T47D (cell line): ENCODE data around the gene EPB41L4B.

ENCODE experiments used
- DNase-seq, 2 experiments: peaks; one replicate each; pipeline versions ENCODE4 v3.0.0 to v3.0.0-alpha.2; 2011 to 2012; ENCODE audit warnings: low read depth in 1 of 2, low spot score in 1 of 2
- JUND ChIP-seq: IDR thresholded peaks from 2 replicates; pipeline ENCODE4 v1.6.1; 2012; ENCODE audit warnings: low read depth
- in situ Hi-C: cut with HindIII; loops from 2 replicates; pipeline ENCODE4 v1.10.0; 2016; ENCODE audit warnings: low sequenced_read_pairs, low pct_unique_long_range_greater_than_20kb

EPB41L4B gene

GRCh38 chr9:109336409-109336808 lies 15.6 kb upstream of the EPB41L4B start:
- in situ Hi-C loops, result no loop called here
- TF ChIP-seq JUND, result no peak
- DNase-seq, result no peak

- DNase-seq, result no peak
- in situ Hi-C loops, result no loop called here
- no peak for TF ChIP-seq JUND
These were observed 15.1 kb upstream of the EPB41L4B start for GRCh38 chr9:109335929-109336328.

DNA sequence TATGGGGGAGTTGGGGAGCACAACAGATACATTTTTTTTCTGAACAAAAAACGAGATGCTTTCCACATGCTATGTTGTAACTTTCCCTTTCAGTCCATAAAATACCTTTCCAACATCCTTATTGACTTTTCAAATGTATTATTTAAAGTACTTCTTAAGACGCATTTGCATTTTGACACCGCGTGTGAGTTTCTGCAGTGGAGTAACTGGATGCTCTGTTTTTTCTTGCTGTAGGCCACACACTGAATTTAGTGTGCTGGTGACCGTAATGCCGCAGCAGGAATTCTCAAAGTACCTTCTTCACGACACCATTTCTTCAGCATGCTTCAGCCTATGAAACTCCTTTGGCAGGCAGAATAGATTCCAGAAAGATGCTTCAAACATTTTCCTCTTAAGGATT lies 14.3 kb upstream of the EPB41L4B start:
- TF ChIP-seq JUND, result no peak
- in situ Hi-C loops, result no loop called here
- DNase-seq, result peak in 1 of 2 experiments; percentile 58

DNA sequence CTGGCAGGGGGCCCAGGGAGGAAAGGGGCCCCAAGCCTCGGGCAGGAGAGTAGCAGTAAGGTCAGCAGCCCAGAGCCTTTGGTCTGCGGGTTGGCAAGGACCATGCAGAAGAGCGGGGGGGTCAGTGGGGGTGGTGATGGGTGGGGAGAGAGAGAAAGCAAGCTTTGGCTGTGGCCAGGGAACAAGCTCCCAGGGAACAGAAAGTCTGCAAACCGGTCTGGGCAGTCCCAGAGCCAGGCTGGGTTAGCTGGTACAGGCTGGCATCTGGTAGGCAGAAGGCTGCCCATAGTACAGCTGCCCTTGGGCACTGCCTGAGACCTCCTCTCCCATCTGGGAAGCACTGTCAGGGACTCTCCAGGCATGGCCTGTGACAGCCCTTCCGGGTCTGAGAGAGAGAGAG lies 10.5 kb upstream of the EPB41L4B start:
- 0 out of 2 replicates have a peak, but pooled peaks have one; percentile 50 for TF ChIP-seq JUND
- in situ Hi-C loops, result no loop called here
- DNase-seq, result peak; percentile 94 to 97

- no peak for TF ChIP-seq JUND
These were observed 8.9 kb upstream of the EPB41L4B start for GRCh38 chr9:109329638-109330258.

DNA sequence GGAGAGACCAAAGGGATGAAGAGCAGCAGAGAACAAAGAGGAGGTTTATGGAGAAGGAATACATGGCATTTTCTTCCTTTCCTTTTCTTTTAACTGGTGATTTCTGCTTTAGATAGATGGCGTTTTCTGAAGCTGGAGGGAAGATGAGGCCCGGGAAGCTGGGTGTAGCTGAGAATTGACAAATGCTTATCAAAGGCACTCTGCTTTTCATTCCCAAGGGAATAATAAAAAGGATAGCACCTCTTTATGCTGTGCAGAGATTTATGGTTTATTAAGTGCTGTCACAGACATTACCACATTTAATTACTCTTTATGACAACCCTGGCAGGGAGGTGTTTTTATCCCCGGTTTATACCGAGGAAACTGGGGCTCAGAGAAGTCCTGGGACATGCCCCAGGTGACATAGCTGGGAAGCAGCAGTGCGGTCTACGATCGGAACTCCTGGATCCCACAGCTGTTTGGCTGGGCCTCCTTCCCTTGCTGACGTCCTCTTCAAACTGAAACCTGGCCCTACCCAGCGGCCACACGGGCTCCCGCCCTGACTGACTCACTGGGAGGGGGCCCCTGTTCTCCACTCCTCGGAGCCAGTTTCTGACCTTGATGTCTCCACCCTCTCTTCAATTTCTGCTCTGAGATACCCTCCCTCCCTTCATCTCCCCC lies 8.2 kb upstream of the EPB41L4B start:
- in situ Hi-C loops, result no loop called here
- TF ChIP-seq JUND, result no peak
- peak in 1 of 2 experiments; percentile 63 for DNase-seq

More at GRCh38 chr9:109329638-109330258, 8.9 kb upstream of the EPB41L4B start:
- DNase-seq, result peak; percentile 72 to 95
- in situ Hi-C loops, result no loop called here

GRCh38 chr9:109325089-109325488 lies 4.2 kb upstream of the EPB41L4B start:
- in situ Hi-C loops, result no loop called here
- no peak for TF ChIP-seq JUND
- DNase-seq, result no peak

- no peak for TF ChIP-seq JUND
- no peak for DNase-seq
- in situ Hi-C loops, result no loop called here
These were observed 2.9 kb upstream of the EPB41L4B start for GRCh38 chr9:109323771-109324170.

GRCh38 chr9:109321727-109322126 lies 868 bp upstream of the EPB41L4B start:
- in situ Hi-C loops, result no loop called here
- no peak for DNase-seq
- TF ChIP-seq JUND, result no peak

DNA sequence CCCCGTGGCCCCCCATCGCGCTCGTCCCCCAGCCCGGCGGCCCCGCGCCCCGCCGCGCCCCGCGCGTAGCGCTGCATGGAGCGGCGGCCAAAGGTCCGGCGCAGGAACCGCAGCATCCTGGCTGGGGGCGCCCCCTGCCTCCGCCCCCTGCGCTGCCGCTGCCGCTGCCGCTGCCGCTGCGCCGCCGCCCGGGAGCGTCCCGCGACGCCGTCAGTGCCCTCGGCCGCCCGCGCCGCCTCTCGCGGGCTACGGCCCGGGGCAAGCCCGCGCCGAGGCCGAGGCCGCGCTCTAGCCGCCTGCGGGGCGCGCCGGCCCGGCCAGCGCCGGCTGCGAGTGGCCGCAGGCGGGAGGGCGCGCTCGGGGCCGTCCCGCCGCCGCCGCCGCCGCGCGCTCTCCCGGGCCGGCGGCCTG lies 523 bp downstream of the EPB41L4B start:
- no peak for DNase-seq
- in situ Hi-C loops, result no loop called here

DNA sequence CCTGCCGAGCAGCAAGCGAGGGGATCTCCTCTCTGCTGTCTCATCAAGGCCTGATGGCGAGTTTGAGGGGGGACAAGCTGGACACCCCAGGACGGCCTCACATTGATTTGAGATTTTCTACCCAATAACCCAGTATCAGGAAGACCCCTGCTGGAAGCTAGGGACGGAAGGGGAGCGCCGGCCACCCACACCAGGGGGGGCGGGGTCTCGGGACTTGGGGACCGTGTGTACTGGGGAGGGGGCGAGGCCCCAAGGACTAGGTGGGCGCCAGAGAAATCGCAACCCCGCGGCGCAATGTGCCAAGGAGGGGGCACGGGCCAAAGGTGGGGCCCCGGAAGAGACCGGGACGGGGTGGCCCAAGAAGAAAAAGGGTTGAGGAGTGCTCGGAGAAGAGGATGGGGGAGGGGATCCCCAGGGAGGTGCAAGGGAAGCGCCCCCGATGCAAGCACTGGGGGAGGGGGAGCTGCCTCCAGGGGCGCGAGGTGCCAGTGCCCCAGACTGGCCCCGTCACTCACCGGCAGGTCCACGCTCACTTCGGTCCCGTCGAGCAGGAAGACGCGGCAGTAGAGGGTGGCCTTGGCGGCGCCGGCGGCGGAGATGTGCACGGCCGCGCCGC lies 1.1 kb downstream of the EPB41L4B start:
- TF ChIP-seq JUND, result no peak
- no peak for DNase-seq
- in situ Hi-C loops, result no loop called here

More for the DNA sequence above, 523 bp downstream of the EPB41L4B start:
- TF ChIP-seq JUND, result no peak

DNA sequence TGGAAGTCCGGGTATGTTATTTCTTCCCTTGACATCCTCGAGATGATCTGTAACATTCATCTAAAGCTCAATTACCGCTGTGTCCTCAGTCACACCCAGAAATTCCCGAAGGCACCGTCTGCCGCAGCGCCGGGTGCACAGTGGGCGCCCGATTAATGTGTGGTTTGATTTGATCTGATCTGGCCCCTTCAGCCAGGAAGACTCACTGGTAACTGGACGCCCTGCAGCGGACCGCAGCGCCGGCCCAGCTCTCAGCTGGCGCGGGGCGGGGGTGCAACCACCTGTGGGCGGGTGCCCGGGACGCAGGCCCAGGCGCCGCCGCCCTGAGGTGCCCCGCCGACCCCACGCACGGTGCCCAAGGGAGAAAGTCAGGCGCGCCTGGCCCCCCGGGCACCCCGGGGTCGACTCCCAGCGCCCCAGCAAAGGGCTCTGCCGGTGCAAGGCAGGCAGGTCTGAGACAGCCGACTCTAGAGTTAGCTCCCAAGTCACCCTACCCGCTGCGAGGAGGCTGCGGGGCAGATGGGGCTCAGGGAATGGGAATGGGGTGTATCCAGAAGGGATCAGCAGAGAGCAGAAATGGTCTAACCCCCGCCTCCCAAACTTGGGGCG lies 1.7 kb downstream of the EPB41L4B start:
- TF ChIP-seq JUND, result no peak
- no peak for DNase-seq
- in situ Hi-C loops, result no loop called here

DNA sequence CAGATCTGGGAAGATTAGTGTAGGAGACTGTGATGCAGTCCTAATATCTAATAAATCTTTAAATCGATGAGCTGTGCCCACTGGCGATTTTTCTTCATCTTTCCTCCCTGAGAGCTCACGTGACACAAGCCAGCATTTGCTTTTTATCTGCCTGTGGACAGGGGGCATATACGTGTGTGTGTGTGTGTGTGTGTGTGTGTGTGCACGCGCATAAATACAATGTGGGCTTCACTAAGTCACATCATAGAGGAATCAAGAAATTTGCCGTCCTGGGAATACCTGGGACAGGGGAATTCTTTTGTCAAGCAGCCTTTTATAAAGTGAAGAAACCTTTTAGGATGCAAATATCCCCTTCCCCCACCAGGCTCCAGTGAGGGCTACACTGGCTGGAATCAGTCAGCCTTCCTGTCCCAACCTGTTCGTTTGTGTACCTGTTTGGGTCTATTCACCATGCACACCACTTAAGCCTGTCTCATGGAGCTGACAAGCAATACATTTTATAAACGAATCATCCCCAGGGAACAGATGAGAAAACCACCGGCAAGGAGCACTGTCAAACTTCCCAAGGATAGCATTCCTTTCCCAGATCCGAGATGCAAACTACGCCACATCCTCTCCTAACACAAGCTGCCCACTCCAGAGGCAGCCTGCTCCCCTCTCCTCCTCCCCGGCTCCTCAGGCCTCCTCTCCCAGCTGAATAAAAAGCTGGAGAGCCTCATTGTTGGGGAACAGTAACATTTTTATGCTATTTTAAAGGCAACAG lies 2.7 kb downstream of the EPB41L4B start:
- no peak for TF ChIP-seq JUND
- in situ Hi-C loops, result no loop called here
- no peak for DNase-seq
